GM19240 (cell line): ENCODE measurements around the gene ATF7IP2.
A peak's percentile ranks its signal among the peaks of the same experiment; 100 is the strongest.
"Not testable (repeated sequence)": the region's sequence is repeated elsewhere in the genome, so short reads cannot be mapped to it uniquely, and the experiment has no call there.

ENCODE experiments used
- DNase-seq: peaks from one replicate; pipeline ENCODE4 v3.0.0; 2011; ENCODE audit warnings: low spot score; ENCODE audit not compliant: insufficient read length

ATF7IP2 gene, protein sequence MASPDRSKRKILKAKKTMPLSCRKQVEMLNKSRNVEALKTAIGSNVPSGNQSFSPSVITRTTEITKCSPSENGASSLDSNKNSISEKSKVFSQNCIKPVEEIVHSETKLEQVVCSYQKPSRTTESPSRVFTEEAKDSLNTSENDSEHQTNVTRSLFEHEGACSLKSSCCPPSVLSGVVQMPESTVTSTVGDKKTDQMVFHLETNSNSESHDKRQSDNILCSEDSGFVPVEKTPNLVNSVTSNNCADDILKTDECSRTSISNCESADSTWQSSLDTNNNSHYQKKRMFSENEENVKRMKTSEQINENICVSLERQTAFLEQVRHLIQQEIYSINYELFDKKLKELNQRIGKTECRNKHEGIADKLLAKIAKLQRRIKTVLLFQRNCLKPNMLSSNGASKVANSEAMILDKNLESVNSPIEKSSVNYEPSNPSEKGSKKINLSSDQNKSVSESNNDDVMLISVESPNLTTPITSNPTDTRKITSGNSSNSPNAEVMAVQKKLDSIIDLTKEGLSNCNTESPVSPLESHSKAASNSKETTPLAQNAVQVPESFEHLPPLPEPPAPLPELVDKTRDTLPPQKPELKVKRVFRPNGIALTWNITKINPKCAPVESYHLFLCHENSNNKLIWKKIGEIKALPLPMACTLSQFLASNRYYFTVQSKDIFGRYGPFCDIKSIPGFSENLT

GRCh38 chr16:10385725-10386516, at the start of gene ATF7IP2:
ATF7IP2 (plus strand) TSS chr16:10386061; CDS start chr16:10430621, 44,560 bp downstream.
- peak; percentile 87 for DNase-seq

DNA sequence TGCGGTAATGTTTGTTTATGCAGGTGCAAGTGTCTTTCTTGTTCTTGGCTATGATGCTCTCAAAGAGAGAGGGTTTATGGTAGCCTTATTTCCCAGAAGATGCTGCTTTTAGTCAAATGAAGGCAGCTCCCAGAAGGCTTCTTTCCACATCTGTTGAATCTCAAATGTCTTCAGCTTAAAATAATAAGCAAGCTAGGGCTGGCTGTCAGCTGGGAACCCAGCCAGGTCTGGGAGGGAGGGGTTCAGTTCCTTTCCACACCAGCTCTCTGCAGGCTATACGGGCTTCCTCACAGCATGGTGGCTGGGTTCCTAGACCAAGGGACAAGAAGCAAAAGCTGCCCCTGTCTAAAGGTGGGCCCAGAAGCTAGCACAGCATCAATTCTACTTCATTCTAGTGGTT, 47.4 kb upstream of the ATF7IP2 start:
- no peak for DNase-seq

- no peak for DNase-seq
These were observed 45.8 kb upstream of the ATF7IP2 start for GRCh38 chr16:10339777-10340732.

DNA sequence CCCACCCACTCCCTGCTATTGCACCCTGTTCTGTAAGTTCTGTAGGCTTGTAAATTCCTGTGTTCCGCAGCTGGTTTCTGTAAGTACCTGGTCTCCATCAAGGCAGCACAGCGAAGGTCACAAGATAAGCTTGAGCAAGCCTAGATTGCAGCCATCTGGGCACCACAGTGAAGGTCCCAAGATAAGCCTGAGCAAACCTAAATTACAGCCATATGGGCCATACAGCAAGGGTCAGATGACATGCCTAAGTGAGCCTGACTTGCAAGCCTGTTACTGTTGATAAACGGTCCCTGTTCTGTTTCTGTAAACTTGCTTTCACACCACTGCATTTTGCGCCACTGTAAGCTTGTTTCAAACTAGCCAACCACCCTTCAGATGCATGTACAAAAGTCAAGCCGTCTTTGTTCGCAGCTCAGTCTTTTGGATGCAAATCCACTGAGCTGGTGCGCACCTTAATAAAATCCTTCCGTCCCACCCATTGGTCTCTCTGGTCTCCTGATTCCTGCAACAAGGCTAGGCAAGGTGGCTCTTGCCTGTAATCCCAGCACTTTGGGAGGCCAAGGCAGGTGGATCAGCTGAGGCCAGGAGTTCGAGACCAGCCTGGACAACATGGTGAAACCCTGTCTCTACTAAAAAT, 42.6 kb upstream of the ATF7IP2 start:
- no peak for DNase-seq

GRCh38 chr16:10344699-10345098, 41.2 kb upstream of the ATF7IP2 start:
- DNase-seq, result not testable (repeated sequence)

GRCh38 chr16:10345629-10346028, 40.2 kb upstream of the ATF7IP2 start:
- DNase-seq, result no peak

- no peak for DNase-seq
These were observed 36.0 kb upstream of the ATF7IP2 start for GRCh38 chr16:10349851-10350250.

DNA sequence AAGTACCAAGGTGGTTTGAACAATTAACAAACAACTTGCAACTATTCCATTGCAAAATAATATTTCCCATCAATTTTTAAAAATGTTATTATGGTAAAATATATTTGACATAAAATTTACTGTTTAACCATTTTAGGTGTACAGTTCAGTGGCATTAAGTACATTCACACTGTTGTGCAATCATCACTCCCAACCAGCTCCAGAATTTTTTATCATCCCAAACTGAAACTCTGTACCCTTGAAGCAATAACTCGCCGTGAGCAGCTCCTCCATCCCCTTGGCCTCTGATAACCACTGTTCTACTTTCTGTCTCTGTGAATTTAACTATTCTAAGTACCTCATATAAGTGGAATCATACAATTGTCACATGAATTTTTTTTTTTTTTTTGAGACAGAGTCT, 33.6 kb upstream of the ATF7IP2 start:
- no peak for DNase-seq

- DNase-seq, result no peak
These were observed 30.3 kb upstream of the ATF7IP2 start for GRCh38 chr16:10355589-10355988.

GRCh38 chr16:10356870-10357842, 28.7 kb upstream of the ATF7IP2 start:
- no peak for DNase-seq

DNA sequence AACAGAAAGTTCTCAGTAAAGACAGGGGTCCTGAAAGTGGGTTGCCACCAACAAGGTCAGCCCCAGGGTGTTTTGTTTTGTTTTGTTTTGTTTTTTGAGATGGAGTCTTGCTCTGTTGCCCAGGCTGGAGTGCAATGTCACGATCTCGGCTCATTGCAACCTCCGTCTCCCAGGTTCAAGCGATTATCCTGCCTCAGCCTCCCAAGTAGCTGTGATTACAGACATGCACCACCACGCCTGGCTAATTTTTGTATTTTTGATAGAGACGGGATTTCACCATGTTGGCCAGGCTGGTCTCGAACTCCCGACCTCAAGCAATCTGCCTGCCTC, 24.1 kb upstream of the ATF7IP2 start:
- not testable (repeated sequence) for DNase-seq

- no peak for DNase-seq
These were observed 23.6 kb upstream of the ATF7IP2 start for GRCh38 chr16:10362077-10362863.

- DNase-seq, result not testable (repeated sequence)
These were observed 23.0 kb upstream of the ATF7IP2 start for GRCh38 chr16:10362864-10363197.

DNA sequence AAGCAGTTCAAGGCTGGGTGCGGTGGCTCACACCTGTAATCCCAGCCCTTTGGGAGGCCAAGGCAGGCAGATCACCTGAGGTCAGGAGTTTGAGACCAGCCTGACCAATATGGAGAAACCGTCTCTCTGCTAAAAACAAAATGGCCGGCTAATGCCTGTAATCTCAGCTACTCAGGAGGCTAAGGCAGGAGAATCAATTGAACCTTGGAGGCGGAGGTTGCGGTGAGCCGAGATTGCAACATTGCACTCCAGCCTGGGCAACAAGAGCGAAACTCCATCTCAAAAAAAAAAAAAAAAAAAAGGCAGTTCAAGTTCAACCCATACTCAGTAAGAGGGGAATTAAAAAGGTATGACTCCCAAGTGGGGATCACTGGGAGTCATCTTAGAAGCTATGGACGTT, 19.2 kb upstream of the ATF7IP2 start:
- DNase-seq, result not testable (repeated sequence)

GRCh38 chr16:10367616-10368188, 18.2 kb upstream of the ATF7IP2 start:
- DNase-seq, result no peak

GRCh38 chr16:10368969-10369551, 16.8 kb upstream of the ATF7IP2 start:
- no peak for DNase-seq

GRCh38 chr16:10370096-10370726, 15.7 kb upstream of the ATF7IP2 start:
- DNase-seq, result no peak
